Vagina (tissue), 2 donors: ENCODE measurements around the gene EPHB1. TPM values are rescaled to one million over a fixed set of nuclear protein-coding genes. Genes with fewer than 3 reads are reported as not detected.

ENCODE experiments used
- DNase-seq, 2 donors: peaks; one replicate each; pipeline ENCODE4 v3.0.0-alpha.2; 2017; ENCODE audit errors: extremely low spot score in 2 of 2
- H3K27ac ChIP-seq: fragments of 200-600 bp; sonication (generic); one replicate; pipeline ENCODE4 v1.5.1; 2019
- H3K27me3 ChIP-seq: fragments of 200-600 bp; sonication (generic); one replicate; pipeline ENCODE4 v1.5.1; 2019
- H3K36me3 ChIP-seq, 2 donors: fragments of 200-600 bp; sonication (generic); one replicate each; pipeline ENCODE4 v1.5.1; 2017 to 2019
- H3K4me1 ChIP-seq: fragments of 200-600 bp; sonication (generic); one replicate; pipeline ENCODE4 v1.5.1; 2019
- H3K4me3 ChIP-seq, 2 donors: fragments of 200-600 bp; sonication (generic); 1 replicate in 1 of 2; 2 replicates in 1 of 2; pipeline ENCODE4 v1.5.1; 2016 to 2019
- H3K9me3 ChIP-seq: fragments of 200-600 bp; sonication (generic); one replicate; pipeline ENCODE4 v1.5.1; 2019
- CTCF ChIP-seq, 3 experiments: fragments of 450-650 bp in 2 of 3; fragments of 200-600 bp in 1 of 3; sonication (generic) in 1 of 3; IDR thresholded peaks; one replicate each; pipeline ENCODE4 v1.5.1; 2017 to 2019; ENCODE audit warnings: antibody characterized with exemption in 3 of 3, mild to moderate bottlenecking in 2 of 3, moderate library complexity in 2 of 3
- POLR2A ChIP-seq, 2 donors: fragments of 450-650 bp; IDR thresholded peaks; one replicate each; pipeline ENCODE4 v1.6.1; 2017; ENCODE audit warnings: antibody characterized with exemption in 2 of 2, mild to moderate bottlenecking in 2 of 2, moderate library complexity in 2 of 2
- POLR2AphosphoS5 ChIP-seq, 2 donors: sonication (generic); formaldehyde crosslinking; IDR thresholded peaks; one replicate each; pipeline ENCODE4 v1.9.0; 2017; ENCODE audit warnings: antibody characterized with exemption in 2 of 2, mild to moderate bottlenecking in 2 of 2, low read depth in 1 of 2; ENCODE audit not compliant: insufficient read depth in 1 of 2
- intact Hi-C: fragments of 100-400 bp; cut with DNase I; formaldehyde crosslinking; loops from one replicate; pipeline ENCODE4 v1.15.1; 2023
- total RNA-seq: library from RNA; depleted of rRNA; stranded (reverse); fragments of >200 nt; gene quantifications from one replicate; pipeline ENCODE4 v1.2.3, GENCODE V29; 2016

Gene EPHB1
- total RNA-seq, 1 donor from 2014 or later = 2.2 TPM

DNA sequence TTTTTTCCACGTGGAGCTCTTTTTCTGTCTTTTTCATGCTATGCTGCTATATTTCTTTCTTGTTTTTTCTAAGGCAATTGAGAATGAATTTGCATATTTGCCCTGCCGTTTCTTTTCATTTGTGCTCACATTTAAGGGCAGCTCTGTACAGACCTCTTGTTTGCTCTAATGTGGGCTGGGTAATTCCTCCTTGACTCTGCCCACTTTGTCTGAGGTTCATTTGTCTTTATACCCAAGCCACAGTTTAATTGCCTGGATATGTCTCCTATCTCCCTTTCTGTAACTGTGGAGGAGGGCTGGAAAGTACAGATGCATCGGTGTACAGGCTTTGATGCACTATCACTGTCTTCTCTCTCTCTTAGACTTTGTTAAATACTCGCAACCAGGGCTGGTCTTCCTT is 195.9 kb downstream of the EPHB1 start:
- no peaks in the 10 kb centered on the region for H3K27me3 ChIP-seq
- H3K9me3 ChIP-seq = no peaks in the 10 kb centered on the region
- no peak for TF ChIP-seq POLR2AphosphoS5 (IDR thresholded peaks at IDR 0.05; ENCODE audit: insufficient read depth in 1 of 2, low read depth in 1 of 2)
- no peak for TF ChIP-seq CTCF (IDR thresholded peaks at IDR 0.05)
- TF ChIP-seq POLR2A (IDR thresholded peaks at IDR 0.05) = no peak
- no peaks in the 10 kb centered on the region for H3K36me3 ChIP-seq
- no peak overlapping the region for H3K4me3 ChIP-seq
- no peak for DNase-seq
- intact Hi-C loops = no loop called here
- H3K4me1 ChIP-seq = no peaks in the 10 kb centered on the region
- H3K27ac ChIP-seq = no peak overlapping the region

DNA sequence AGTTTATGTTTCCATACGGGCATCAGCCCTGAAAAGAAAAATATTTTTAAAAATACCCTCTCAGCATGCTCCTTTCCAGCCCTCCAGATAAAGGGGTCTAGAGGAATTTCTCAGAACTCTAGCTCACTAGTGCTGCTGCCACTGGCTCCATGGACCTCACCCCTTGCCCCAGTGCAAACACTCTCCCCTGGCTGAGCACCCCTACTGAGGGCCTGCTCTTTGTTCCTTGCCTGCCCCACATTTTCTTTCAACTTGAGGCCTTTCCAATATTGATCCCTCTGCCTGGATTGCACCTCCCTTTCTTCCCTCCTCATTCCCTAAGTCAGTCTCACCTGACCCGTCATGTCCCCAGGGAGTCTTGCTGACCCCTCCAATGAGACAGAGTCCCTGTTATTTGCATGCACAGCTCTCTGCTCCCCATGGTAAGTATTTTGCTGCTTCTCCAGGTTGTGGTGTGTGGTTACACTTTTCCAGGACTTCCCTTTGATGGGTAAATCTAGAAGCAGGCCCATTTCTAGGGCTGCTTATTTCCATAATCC is 196.5 kb downstream of the EPHB1 start:
- no peak overlapping the region for H3K27ac ChIP-seq
- TF ChIP-seq CTCF (IDR thresholded peaks at IDR 0.05) = no peak
- no peak for TF ChIP-seq POLR2A (IDR thresholded peaks at IDR 0.05)
- no peak for TF ChIP-seq POLR2AphosphoS5 (IDR thresholded peaks at IDR 0.05; ENCODE audit: insufficient read depth in 1 of 2, low read depth in 1 of 2)

DNA sequence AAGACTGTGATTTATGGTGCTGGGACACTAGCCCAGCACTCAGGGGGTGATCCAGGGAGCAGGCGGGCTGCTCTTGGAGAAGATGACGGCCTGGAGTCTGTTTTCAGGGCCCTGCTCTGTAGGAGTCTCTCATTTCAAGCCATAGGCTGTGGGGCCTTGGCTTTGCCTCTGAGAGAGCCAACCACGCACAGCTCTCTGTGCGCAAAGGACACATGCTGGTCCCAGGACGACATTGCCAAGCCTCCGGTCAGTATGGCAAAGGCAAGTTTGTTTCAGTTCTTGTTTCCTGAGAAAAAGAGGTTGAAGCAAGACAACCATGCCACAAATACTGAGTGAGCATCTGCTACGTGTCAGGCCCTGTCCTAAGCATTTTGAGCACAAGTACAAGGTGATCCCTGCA is 197.1 kb downstream of the EPHB1 start:
- no peaks in the 10 kb centered on the region for H3K4me1 ChIP-seq
- no peaks in the 10 kb centered on the region for H3K9me3 ChIP-seq
- no peaks in the 10 kb centered on the region for H3K27me3 ChIP-seq
- intact Hi-C loops = no loop called here
- TF ChIP-seq POLR2AphosphoS5 (IDR thresholded peaks at IDR 0.05; ENCODE audit: insufficient read depth in 1 of 2, low read depth in 1 of 2) = no peak
- no peak for TF ChIP-seq CTCF (IDR thresholded peaks at IDR 0.05)
- no peak for TF ChIP-seq POLR2A (IDR thresholded peaks at IDR 0.05)
- no peaks in the 10 kb centered on the region for H3K36me3 ChIP-seq
- H3K27ac ChIP-seq = no peak overlapping the region
- no peak overlapping the region for H3K4me3 ChIP-seq
- DNase-seq = no peak

More for the DNA sequence above, 196.5 kb downstream of the EPHB1 start:
- Histone ChIP-seq H3K9me3 (no peaks in the 10 kb centered on the region), H3K27me3 (no peaks in the 10 kb centered on the region), H3K4me3 (no peak overlapping the region), H3K36me3 (no peaks in the 10 kb centered on the region), H3K4me1 (no peaks in the 10 kb centered on the region)
- intact Hi-C loops = no loop called here
- no peak for DNase-seq

DNA sequence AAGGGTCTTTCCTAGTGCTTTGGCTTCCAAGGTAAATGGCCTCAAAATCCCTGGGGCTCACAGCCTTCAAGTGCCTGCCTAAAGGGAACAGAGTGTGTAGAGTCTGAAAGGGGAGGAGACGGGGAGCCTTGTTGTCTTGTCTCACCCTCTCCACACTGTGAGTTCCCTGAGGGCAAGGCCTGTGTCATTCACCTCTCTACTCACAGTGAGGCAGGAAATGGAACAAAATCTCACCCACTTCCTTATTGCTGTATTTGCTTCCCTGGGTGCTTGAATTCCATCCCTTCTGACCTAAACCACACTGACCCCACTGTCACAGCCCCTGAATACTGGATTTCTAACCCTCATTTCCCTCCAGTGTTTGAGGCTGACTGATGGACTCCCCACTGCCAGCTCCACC is 197.5 kb downstream of the EPHB1 start:
- no peak overlapping the region for H3K27ac ChIP-seq
- intact Hi-C loops = no loop called here
- no peaks in the 10 kb centered on the region for H3K36me3 ChIP-seq
- H3K4me3 ChIP-seq = no peak overlapping the region
- no peak for DNase-seq
- no peak for TF ChIP-seq POLR2A (IDR thresholded peaks at IDR 0.05)
- TF ChIP-seq POLR2AphosphoS5 (IDR thresholded peaks at IDR 0.05; ENCODE audit: insufficient read depth in 1 of 2, low read depth in 1 of 2) = no peak
- TF ChIP-seq CTCF (IDR thresholded peaks at IDR 0.05) = no peak
- no peaks in the 10 kb centered on the region for H3K4me1 ChIP-seq
- no peaks in the 10 kb centered on the region for H3K9me3 ChIP-seq
- no peaks in the 10 kb centered on the region for H3K27me3 ChIP-seq

- Histone ChIP-seq H3K4me1 (no peaks in the 10 kb centered on the region), H3K9me3 (no peaks in the 10 kb centered on the region), H3K4me3 (no peak overlapping the region), H3K27ac (no peak overlapping the region), H3K36me3 (no peaks in the 10 kb centered on the region), H3K27me3 (no peaks in the 10 kb centered on the region)
- intact Hi-C loops = no loop called here
- DNase-seq = no peak
- TF ChIP-seq POLR2AphosphoS5 (IDR thresholded peaks at IDR 0.05; ENCODE audit: insufficient read depth in 1 of 2, low read depth in 1 of 2) (no peak), CTCF (IDR thresholded peaks at IDR 0.05) (no peak), POLR2A (IDR thresholded peaks at IDR 0.05) (no peak)
These were observed 198.0 kb downstream of the EPHB1 start for GRCh38 chr3:134993011-134993410.
